Uterus (tissue), 4 donors: ENCODE results near the gene NAMPT. TPM values are rescaled to one million over a fixed set of nuclear protein-coding genes. Genes with fewer than 3 reads are reported as not detected.

Experiments used
- DNase-seq, 2 donors: peaks; one replicate each; pipeline ENCODE4 v3.0.0-alpha.2; 2019 to 2020
- H3K27ac ChIP-seq, 2 donors: fragments of 200-600 bp; sonication (generic); 1 replicate in 1 of 2; 2 replicates in 1 of 2; pipeline ENCODE4 v1.5.1; 2016 to 2018
- H3K27me3 ChIP-seq, 2 donors: fragments of 200-600 bp; sonication (generic); one replicate each; pipeline ENCODE4 v1.5.1; 2018 to 2019; ENCODE audit warnings: control low read depth in 1 of 2
- H3K36me3 ChIP-seq, 2 donors: fragments of 200-600 bp; sonication (generic); one replicate each; pipeline ENCODE4 v1.5.1; 2019; ENCODE audit warnings: control low read depth in 1 of 2
- H3K4me1 ChIP-seq, 2 donors: fragments of 200-600 bp; sonication (generic); one replicate each; pipeline ENCODE4 v1.5.1; 2018 to 2019; ENCODE audit warnings: control low read depth in 1 of 2
- H3K4me3 ChIP-seq, 2 donors: fragments of 200-600 bp; sonication (generic); 1 replicate in 1 of 2; 2 replicates in 1 of 2; pipeline ENCODE4 v1.5.1; 2018 to 2019; ENCODE audit warnings: mild to moderate bottlenecking in 1 of 2
- H3K9me3 ChIP-seq, 2 donors: fragments of 200-600 bp; sonication (generic); one replicate each; pipeline ENCODE4 v1.5.1; 2019; ENCODE audit warnings: control low read depth in 1 of 2
- CTCF ChIP-seq, 4 experiments: fragments of 200-600 bp in 2 of 4; fragments of 450-650 bp in 2 of 4; sonication (generic) in 2 of 4; IDR thresholded peaks; one replicate each; pipeline ENCODE4 v1.5.1; 2016 to 2019; ENCODE audit warnings: antibody characterized with exemption in 4 of 4, mild to moderate bottlenecking in 2 of 4, moderate library complexity in 1 of 4
- POLR2A ChIP-seq, 2 donors: fragments of 450-650 bp; IDR thresholded peaks; one replicate each; pipeline ENCODE4 v1.6.1; 2016; ENCODE audit warnings: antibody characterized with exemption in 2 of 2, mild to moderate bottlenecking in 1 of 2, moderate library complexity in 1 of 2
- intact Hi-C: fragments of 100-400 bp; cut with DNase I; formaldehyde crosslinking; loops from one replicate; pipeline ENCODE4 v1.15.1; 2023; ENCODE audit warnings: low total_unique reads
- total RNA-seq, 4 donors: library from RNA; depleted of rRNA in 3 of 4; stranded (reverse); fragments of >200 nt in 3 of 4; gene quantifications; one replicate each; pipeline versions ENCODE4 v1.1.0 to v1.2.4, GENCODE V29; 2014 to 2023
- donor health status: DM: yes; HTN: yes; CAD: no.

The NAMPT gene
- total RNA-seq, 4 donors from 2014 or later: 30.7 to 223 (median 84.1) TPM

- no peak for DNase-seq
- no peaks in the 10 kb centered on the region for H3K27me3 ChIP-seq
- H3K36me3 ChIP-seq: no peaks in the 10 kb centered on the region
- no peaks in the 10 kb centered on the region for H3K9me3 ChIP-seq
- peaks cover 0 to 2% of the 10 kb centered on the region in 2 donors for H3K4me1 ChIP-seq
- H3K27ac ChIP-seq: no peak overlapping the region
- intact Hi-C loops: no loop called here
- H3K4me3 ChIP-seq: no peak overlapping the region
- TF ChIP-seq POLR2A (IDR thresholded peaks at IDR 0.05) (no peak), CTCF (IDR thresholded peaks at IDR 0.05) (no peak)
Measured at GRCh38 chr7:106223156-106223555, 61.6 kb downstream of the NAMPT start.

- H3K9me3 ChIP-seq: no peaks in the 10 kb centered on the region
- H3K27ac ChIP-seq: no peak overlapping the region
- no peak overlapping the region for H3K4me3 ChIP-seq
- H3K4me1 ChIP-seq: peaks cover 0 to 6% of the 10 kb centered on the region in 2 donors
- DNase-seq: no peak
- H3K27me3 ChIP-seq: no peaks in the 10 kb centered on the region
- TF ChIP-seq CTCF (IDR thresholded peaks at IDR 0.05): no peak
- no peak for TF ChIP-seq POLR2A (IDR thresholded peaks at IDR 0.05)
- intact Hi-C loops: no loop called here
- no peaks in the 10 kb centered on the region for H3K36me3 ChIP-seq
Measured at GRCh38 chr7:106222545-106222944, 62.2 kb downstream of the NAMPT start.

GRCh38 chr7:106220307-106220706 is 64.5 kb downstream of the NAMPT start:
- H3K4me3 ChIP-seq: no peak overlapping the region
- TF ChIP-seq CTCF (IDR thresholded peaks at IDR 0.05) (no peak), POLR2A (IDR thresholded peaks at IDR 0.05) (no peak)
- H3K36me3 ChIP-seq: no peaks in the 10 kb centered on the region
- no peaks in the 10 kb centered on the region for H3K9me3 ChIP-seq
- intact Hi-C loops: no loop called here
- DNase-seq: no peak
- H3K4me1 ChIP-seq: peaks cover 0 to 6% of the 10 kb centered on the region in 2 donors
- no peak overlapping the region for H3K27ac ChIP-seq
- H3K27me3 ChIP-seq: no peaks in the 10 kb centered on the region

GRCh38 chr7:106219170-106219569 is 65.6 kb downstream of the NAMPT start:
- intact Hi-C loops: no loop called here
- Histone ChIP-seq H3K27me3 (no peaks in the 10 kb centered on the region), H3K36me3 (no peaks in the 10 kb centered on the region), H3K9me3 (no peaks in the 10 kb centered on the region), H3K27ac (no peak overlapping the region), H3K4me1 (peaks cover 0 to 6% of the 10 kb centered on the region in 2 donors), H3K4me3 (no peak overlapping the region)
- DNase-seq: no peak
- TF ChIP-seq CTCF (IDR thresholded peaks at IDR 0.05) (no peak), POLR2A (IDR thresholded peaks at IDR 0.05) (no peak)

GRCh38 chr7:106218546-106218945 is 66.2 kb downstream of the NAMPT start:
- H3K4me1 ChIP-seq: peaks cover 0 to 6% of the 10 kb centered on the region in 2 donors
- H3K9me3 ChIP-seq: no peaks in the 10 kb centered on the region
- intact Hi-C loops: no loop called here
- H3K27me3 ChIP-seq: no peaks in the 10 kb centered on the region
- H3K27ac ChIP-seq: no peak overlapping the region
- H3K36me3 ChIP-seq: no peaks in the 10 kb centered on the region
- no peak overlapping the region for H3K4me3 ChIP-seq
- no peak for TF ChIP-seq CTCF (IDR thresholded peaks at IDR 0.05)
- no peak for TF ChIP-seq POLR2A (IDR thresholded peaks at IDR 0.05)
- no peak for DNase-seq
